Measurements from ENCODE around the gene KCNH5.

The KCNH5 gene

GRCh38 chr14:62667421-62667914, 377.8 kb downstream of the KCNH5 start:
- DNase-seq, result no peak

DNA sequence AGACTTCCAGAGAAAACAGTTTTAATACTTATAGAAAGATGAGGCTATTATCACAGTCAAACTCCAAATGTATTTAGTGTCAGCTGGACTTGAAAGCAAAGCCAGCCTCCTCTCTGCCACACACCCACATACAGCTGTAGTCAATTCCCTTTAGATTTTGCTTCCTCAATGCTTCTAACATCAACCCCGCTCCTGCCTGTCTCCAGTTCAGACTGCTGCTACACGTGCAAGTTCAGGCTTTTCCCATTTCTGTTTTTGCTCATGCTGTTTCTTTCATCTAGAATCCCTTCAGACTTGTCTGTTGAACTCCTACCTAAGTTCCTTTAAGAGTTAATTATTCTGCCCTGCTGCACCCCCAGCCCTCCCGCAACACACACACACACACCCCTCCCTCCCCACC, 380.0 kb downstream of the KCNH5 start:
- DNase-seq, result no peak

- DNase-seq, result no peak
Measured at GRCh38 chr14:62663456-62663821, 381.8 kb downstream of the KCNH5 start.

GRCh38 chr14:62662811-62663455, 382.3 kb downstream of the KCNH5 start:
- DNase-seq, result no peak

GRCh38 chr14:62661818-62662217, 383.4 kb downstream of the KCNH5 start:
- no peak for DNase-seq

GRCh38 chr14:62658631-62659030, 386.6 kb downstream of the KCNH5 start:
- no peak for DNase-seq

DNA sequence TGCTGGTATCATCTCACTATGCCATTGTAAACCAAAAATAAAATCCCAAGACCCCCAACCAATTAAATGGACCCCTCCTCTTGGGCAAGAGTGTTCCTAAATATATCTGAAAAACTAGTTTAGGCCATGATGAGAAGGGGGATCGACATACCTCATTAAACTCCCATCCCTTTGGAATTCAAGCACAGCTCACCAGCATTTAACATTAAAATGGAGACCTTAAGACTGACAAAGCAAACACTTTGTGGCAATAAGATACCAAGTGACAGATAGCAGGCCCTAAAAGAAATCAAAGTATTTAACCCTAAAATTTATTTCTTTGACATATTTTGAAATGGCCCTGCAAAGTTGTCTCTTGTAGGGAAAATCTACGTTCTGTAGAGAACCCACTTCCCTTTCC, 387.9 kb downstream of the KCNH5 start:
- no peak for DNase-seq

- no peak for DNase-seq
Measured at GRCh38 chr14:62655166-62655565, 390.1 kb downstream of the KCNH5 start.

- DNase-seq, result no peak
Measured at GRCh38 chr14:62654641-62655040, 390.6 kb downstream of the KCNH5 start.

All from NCI-H1417 treated with DMSO at 0.1 percent for 48 hours (cell line).